Adipose tissue (tissue), 3 donors: ENCODE data around the gene ADAM10. TPM values are rescaled to one million over a fixed set of nuclear protein-coding genes. Genes with fewer than 3 reads are reported as not detected.
A peak's percentile ranks its signal among the peaks of the same experiment; 100 is the strongest.

Experiments used
- H3K27ac ChIP-seq: one replicate; pipeline ENCODE4 v1.5.1; 2013; ENCODE audit warnings: low read depth, low read length
- WGBS, 3 donors: extraction: QIAGEN DNeasy Blood & Tissue Kit; methylation state at CpG; one replicate each; pipeline ENCODE4 v1.1.7; 2013; 5-methylcytosine and 5-hydroxymethylcytosine counted together
- polyA plus RNA-seq, 3 donors: library from polyadenylated mRNA; stranded (reverse); fragments of 200-250 nt; gene quantifications; one replicate each; pipeline ENCODE4 v1.2.3, GENCODE V29; 2013
- donor health status: healthy with polysubstance abuse.
- donor health status: Bipolar disorder and iron deficiency.
- donor health status: healthy.

ADAM10 gene
- polyA plus RNA-seq, 3 donors = 8.3 to 25.6 (median 14.8) TPM

DNA sequence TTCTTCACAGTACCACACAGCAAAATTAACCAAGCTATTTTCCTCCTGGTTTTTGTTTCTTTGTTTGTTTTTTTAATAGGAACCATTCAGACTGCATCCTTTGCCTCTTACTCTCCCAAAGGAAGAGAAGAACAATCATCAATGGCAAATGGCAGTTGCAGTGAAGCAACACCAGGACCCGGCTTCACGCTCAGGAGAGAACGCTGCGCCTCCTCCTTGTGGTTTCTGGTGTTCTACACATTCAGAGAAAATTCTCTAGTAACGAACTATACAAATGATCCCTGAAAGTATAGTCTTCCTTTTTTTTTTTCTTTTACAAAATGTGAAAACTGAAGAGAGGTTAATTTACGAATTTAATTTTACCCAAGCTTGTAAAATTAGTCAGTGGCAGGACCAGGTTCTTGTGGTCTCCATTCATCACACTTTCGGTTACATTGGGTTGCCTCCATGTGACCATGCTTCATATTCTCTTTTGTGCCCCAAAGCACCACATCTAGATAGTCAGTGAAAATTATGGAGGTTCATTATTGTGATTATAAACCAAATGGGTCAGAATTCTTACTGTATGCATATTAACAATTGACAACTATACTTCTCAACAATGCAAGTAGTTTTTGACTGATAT lies 11.0 kb upstream of the ADAM10 start:
- no peak overlapping the region for H3K27ac ChIP-seq
- 64 to 92% (median 67%) methylated on average over 7 of the region's 7 CpGs for WGBS, 3 donors

GRCh38 chr15:58758141-58758540 lies 8.6 kb upstream of the ADAM10 start:
- no peak overlapping the region for H3K27ac ChIP-seq
- 27 to 51% (median 31%) methylated on average over 3 of the region's 3 CpGs for WGBS, 3 donors

- 44 to 74% (median 70%) methylated on average over 6 of the region's 6 CpGs for WGBS, 3 donors
- H3K27ac ChIP-seq = no peak overlapping the region
Observed at GRCh38 chr15:58755956-58756355, 6.4 kb upstream of the ADAM10 start.

DNA sequence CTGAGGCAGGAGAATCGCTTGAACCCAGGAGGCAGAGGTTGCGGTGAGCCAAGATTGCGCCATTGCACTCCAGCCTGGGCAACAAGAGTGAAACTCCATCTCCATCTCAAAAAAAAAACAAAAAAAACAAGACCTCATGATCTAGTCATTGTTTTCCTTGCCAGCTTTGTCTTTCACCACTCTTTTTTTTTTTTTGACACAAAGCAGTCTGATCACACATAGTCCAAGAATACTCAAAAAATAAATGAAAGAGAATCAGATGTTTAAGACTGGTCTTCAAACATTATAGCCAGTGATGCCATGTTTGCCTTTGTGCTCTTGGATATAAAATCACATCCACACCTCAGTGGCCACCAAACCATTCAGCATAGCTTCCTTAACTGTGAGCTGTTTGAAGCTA lies 5.8 kb upstream of the ADAM10 start:
- WGBS, 3 donors = 94 to 100% (median 97%) methylated on average over 3 of the region's 3 CpGs
- no peak overlapping the region for H3K27ac ChIP-seq

GRCh38 chr15:58752716-58753115 lies 3.2 kb upstream of the ADAM10 start:
- 77 to 85% (median 83%) methylated on average over 3 of the region's 3 CpGs for WGBS, 3 donors
- H3K27ac ChIP-seq = no peak overlapping the region

DNA sequence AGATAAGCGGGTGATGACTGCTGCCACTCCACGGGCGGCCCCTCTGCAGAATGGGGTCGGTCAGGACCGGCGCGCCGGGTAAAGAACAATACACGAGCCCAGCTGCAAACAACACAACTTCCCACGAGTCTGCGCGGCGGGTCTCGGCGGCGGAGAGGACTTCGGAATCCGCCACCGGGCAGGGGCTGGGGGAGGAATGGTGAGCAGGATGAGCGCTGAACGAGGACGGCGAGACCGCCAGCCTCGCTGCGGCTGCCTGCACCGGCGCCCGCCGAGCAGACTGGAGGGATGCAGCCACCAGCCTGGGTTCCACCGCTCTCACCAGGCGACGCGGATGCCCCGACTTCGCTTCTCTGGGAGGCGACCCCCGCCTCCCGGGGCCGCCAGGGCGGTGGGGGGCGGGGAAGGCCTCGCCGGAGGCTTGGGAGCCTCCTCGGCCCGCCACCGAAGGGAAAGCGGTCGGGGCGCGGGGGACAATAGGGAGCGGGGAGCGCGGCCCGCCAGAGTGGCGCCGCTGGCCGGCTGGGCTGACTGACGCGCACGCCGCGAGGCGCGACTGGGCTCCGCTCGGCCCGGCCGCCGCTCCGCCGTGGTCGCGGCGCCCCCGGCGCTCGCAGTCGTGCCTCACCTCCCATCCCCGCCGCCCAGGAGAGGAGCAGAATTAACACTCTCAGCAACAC lies 515 bp downstream of the ADAM10 start:
- WGBS, 3 donors = 0 to 1% (median 1%) methylated on average over 52 to 79 of the region's 81 CpGs
- H3K27ac ChIP-seq = peak overlapping the region; percentile 94

DNA sequence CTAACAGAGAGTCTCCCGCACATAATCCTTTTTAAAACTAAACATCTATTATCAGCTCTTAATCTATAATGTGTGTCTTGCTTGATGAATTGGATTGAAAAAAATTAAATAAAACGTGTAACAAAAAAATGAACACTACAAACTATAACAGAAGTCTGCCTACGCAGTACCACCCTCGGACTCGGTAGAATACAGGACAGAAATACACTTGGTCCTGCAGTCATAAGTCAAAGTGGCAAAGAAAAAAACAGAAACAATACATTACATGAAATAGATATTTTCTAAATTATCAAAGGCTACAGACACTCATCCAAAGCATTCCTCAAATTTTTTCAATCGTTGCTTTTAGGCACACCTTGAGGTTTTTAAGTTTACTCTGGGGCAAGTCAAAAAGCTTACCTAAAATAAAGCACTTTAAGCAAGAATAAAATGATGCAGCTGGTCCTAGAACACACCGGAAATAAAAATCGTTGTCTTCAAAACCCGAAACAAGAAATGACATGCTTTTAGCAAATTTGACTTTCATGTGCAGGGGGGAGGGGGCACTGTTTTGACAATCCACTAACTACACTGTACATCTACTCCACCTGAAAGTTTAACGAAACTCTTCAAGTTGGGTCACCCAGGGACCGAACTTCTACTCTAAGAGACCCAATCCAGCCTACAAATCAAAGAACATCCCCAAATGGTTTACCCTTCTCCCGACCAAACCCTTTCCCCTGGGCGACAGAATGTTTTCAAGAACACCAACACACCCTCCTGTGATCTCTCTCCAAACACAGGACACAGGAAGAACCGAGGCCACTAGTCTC lies 1.3 kb downstream of the ADAM10 start:
- 5 to 7% (median 6%) methylated on average over 14 of the region's 14 CpGs for WGBS, 3 donors
- peak overlapping the region; percentile 94 for H3K27ac ChIP-seq

DNA sequence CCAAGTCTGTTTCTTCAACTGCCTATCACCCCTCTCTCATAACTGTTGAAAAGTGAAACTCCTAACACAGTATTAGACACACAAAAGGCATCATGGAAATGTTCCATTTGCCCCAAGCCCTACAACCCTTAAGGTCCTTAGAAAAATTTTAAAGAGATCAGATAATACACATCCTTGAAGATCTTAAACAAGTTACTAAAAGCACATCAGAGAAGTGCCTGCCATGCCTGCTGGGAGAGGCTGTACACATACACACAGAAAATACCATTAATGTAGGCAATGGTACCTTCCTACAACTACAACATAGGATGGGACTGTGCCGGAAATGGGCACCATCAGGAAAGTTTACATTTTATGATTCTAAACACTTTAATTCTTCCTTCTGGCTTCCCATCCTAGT lies 3.3 kb downstream of the ADAM10 start:
- 93 to 100% (median 100%) methylated on average over 1 of the region's 1 CpG for WGBS, 3 donors
- H3K27ac ChIP-seq = no peak overlapping the region

- 86 to 93% (median 92%) methylated on average over 5 of the region's 5 CpGs for WGBS, 3 donors
- no peak overlapping the region for H3K27ac ChIP-seq
Observed at GRCh38 chr15:58742819-58743502, 6.5 kb downstream of the ADAM10 start.

DNA sequence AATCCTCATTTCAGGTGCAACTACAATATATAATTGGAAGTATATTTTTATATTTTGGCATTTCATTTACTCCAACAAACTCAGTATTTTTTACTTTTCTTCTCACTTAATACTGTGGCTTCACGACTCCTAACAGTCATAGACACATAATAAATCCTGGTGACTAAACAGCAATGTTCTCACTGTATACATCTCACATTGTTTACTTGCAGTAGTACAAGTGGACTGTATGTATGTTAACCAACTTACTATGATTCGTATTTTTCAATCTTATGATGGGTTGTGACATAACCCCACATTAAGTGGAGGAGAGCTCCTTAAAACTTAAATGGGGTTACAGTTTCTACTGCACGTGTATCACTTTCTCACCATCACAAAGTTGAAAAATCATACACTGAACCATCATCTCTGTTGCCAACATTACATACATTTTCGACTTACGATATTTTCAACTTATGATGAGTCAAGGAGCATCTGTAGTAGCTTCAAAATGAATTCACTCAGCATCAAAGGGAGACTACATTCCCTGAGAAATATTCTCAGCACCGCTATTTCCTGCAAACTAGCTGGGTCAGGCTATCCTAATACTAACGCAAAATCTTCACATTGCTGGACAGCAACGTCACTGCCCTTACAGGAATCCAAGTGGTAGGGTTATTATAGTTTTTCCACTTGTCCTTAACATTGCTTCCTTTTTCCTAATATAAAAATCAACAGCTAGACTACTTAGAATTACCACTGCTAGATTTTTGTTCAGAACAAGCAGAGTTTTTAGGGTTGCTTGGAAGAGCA lies 7.3 kb downstream of the ADAM10 start:
- no peak overlapping the region for H3K27ac ChIP-seq
- 67 to 81% (median 75%) methylated on average over 8 of the region's 8 CpGs for WGBS, 3 donors

DNA sequence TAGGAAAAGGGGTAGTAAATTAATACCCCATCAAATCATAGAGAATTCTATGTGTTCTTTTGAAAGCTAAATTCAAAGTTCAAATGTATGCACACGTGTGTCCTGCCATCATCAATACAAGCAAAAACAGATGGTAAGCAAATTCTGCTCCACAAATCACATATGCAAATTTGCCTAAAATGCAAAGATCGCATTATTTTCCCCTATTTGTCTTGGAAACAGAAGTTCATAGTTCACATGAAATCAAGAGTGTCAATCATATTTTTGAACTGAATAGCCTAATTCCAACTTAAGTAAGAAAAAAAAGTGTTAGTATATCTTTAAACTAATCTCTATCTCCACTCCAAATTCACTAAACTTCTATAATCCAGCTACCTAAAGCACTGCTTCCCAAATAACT lies 8.5 kb downstream of the ADAM10 start:
- H3K27ac ChIP-seq = no peak overlapping the region
- WGBS, 3 donors = 69 to 93% (median 86%) methylated on average over 2 of the region's 2 CpGs

DNA sequence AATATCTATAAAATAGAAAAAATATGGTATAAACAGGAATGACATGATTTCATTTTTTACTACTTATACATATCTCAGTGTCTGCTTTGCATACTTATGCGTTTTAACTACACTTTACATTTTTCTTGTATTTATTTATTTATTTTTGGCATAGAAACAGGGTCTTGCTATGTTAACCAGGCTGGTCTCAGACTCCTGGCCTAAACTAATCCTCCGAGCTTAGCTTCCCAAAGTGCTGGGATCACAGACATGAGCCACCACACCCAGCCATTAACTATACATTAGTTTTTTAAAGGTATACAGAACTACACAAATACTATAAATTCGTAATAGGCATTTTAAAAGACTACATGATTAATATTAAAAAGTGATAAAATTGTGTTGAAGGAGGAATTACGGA lies 9.1 kb downstream of the ADAM10 start:
- 88 to 93% (median 91%) methylated on average over 4 of the region's 4 CpGs for WGBS, 3 donors
- H3K27ac ChIP-seq = no peak overlapping the region

GRCh38 chr15:58738046-58738707 lies 11.3 kb downstream of the ADAM10 start:
- H3K27ac ChIP-seq = no peak overlapping the region

GRCh38 chr15:58737298-58737697 lies 12.2 kb downstream of the ADAM10 start:
- WGBS, 3 donors = 76 to 92% (median 92%) methylated on average over 3 of the region's 3 CpGs
- H3K27ac ChIP-seq = no peak overlapping the region

More at GRCh38 chr15:58738046-58738707, 11.3 kb downstream of the ADAM10 start:
- WGBS, 3 donors = 63 to 80% (median 63%) methylated on average over 1 of the region's 1 CpG

DNA sequence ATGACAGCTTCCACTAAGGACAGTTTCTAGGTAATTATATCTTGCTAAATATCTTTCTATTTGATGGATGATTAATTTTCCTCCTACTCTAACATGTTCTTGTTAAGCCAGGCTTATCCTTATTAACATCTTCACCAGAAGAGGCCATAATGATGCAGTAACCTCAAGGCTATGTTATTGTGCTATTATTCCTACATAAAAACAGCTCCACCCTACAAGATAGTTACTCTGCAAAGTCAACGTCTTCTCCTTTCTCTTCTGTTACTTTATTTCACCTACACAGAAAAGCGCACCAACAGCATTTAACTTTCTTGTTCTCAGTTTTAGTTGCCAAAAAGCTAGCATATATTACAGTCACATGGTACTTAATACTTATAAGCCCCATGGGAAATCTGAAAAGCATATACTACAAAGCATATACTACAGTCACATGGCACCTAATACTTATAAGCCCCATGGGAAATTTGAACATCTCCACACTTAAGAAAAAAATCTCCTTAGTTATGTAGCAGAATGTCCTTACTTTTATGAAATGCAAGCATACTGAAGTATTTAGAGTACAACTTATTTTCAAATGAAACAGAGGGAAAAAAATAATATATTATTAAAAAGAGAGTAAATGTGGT lies 13.4 kb downstream of the ADAM10 start:
- WGBS, 3 donors = 72 to 77% (median 74%) methylated on average over 2 of the region's 2 CpGs
- no peak overlapping the region for H3K27ac ChIP-seq

GRCh38 chr15:58734859-58735258 lies 14.6 kb downstream of the ADAM10 start:
- 27 to 61% (median 53%) methylated on average over 2 of the region's 2 CpGs for WGBS, 3 donors
- no peak overlapping the region for H3K27ac ChIP-seq
